Measurements from ENCODE around the gene PLD4. TPM values are rescaled to one million over a fixed set of nuclear protein-coding genes. Genes with fewer than 3 reads are reported as not detected.

The PLD4 gene
- polyA plus RNA-seq, 3 donors: 12.2 to 15.5 (median 15.1) TPM

GRCh38 chr14:104926619-104927431, 2.1 kb downstream of the PLD4 start:
- peak overlapping the region; percentile 57 for H3K4me2 ChIP-seq (replicated peaks; ENCODE audit: extremely low read depth, low read length, poor library complexity, severe bottlenecking)
- H3K79me2 ChIP-seq (ENCODE audit: insufficient read depth, low read length): peaks cover 20% of the 10 kb centered on the region
- H2AFZ ChIP-seq (ENCODE audit: insufficient read depth, low read depth, low read length, poor library complexity, severe bottlenecking): peak overlapping the region; percentile 55
- peaks cover 4 to 7% (median 6%) of the 10 kb centered on the region in 7 donors for H3K9me3 Mint-ChIP-seq
- peak overlapping the region in 2 of 3 experiments; percentile 21 to 68 for H3K4me3 ChIP-seq (replicated peaks in 1 of 3; ENCODE audit: low read depth in 2 of 3, low read length in 3 of 3)
- peak overlapping the region; percentile 15 to 42 for H3K27ac ChIP-seq (ENCODE audit: low read depth in 1 of 2, low read length in 2 of 2)
- TF ChIP-seq CTCF (IDR thresholded peaks at IDR 0.05): no peak
- H3K9ac ChIP-seq (ENCODE audit: insufficient read depth, low read length, poor library complexity, severe bottlenecking): peak overlapping the region; percentile 44
- peak overlapping the region in 2 of 7 donors; percentile 28 to 30 for H3K27ac Mint-ChIP-seq
- H3K36me3 ChIP-seq (replicated peaks in 1 of 2; ENCODE audit: control insufficient read depth in 1 of 2, insufficient read depth in 2 of 2, low read length in 2 of 2): peaks cover 0 to 4% of the 10 kb centered on the region in 2 donors
- peak; percentile 57 to 77 (median 65) for DNase-seq
- peaks cover 1 to 4% of the 10 kb centered on the region in 2 donors for H3K36me3 Mint-ChIP-seq
- no peaks in the 10 kb centered on the region for H4K20me1 ChIP-seq (ENCODE audit: insufficient read depth, low read length)
- peaks cover 36 to 43% of the 10 kb centered on the region in 2 donors for H3K4me1 ChIP-seq (ENCODE audit: control insufficient read depth in 1 of 2, insufficient read depth in 2 of 2, low read length in 2 of 2)
- no peaks in the 10 kb centered on the region for H3K27me3 ChIP-seq (ENCODE audit: control insufficient read depth in 2 of 2, insufficient read depth in 2 of 2, low read length in 2 of 2)
- H3K4me1 Mint-ChIP-seq: peaks cover 39% of the 10 kb centered on the region
- H3K9me3 ChIP-seq (replicated peaks in 1 of 2; ENCODE audit: control insufficient read depth in 1 of 2, insufficient read depth in 1 of 2, low read length in 2 of 2): peaks cover 0 to 5% of the 10 kb centered on the region in 2 donors
- H3K27me3 Mint-ChIP-seq (ENCODE audit: low read depth in 3 of 3): no peaks in the 10 kb centered on the region
- intact Hi-C loops (cut with micrococcal nuclease): no loop called here
- 20% methylated on average over 15 of the region's 21 CpGs for WGBS (ENCODE audit: insufficient coverage)
- H3K4me3 Mint-ChIP-seq: peak overlapping the region; percentile 51 to 80

GRCh38 chr14:104927432-104927816, 2.7 kb downstream of the PLD4 start:
- peak in 1 of 3 donors; percentile 2 for DNase-seq
- H3K36me3 Mint-ChIP-seq: peaks cover 1 to 4% of the 10 kb centered on the region in 2 donors
- TF ChIP-seq CTCF (IDR thresholded peaks at IDR 0.05): no peak
- peaks cover 20% of the 10 kb centered on the region for H3K79me2 ChIP-seq (ENCODE audit: insufficient read depth, low read length)
- H3K4me1 ChIP-seq (ENCODE audit: control insufficient read depth in 1 of 2, insufficient read depth in 2 of 2, low read length in 2 of 2): peaks cover 36 to 43% of the 10 kb centered on the region in 2 donors
- H3K9ac ChIP-seq (ENCODE audit: insufficient read depth, low read length, poor library complexity, severe bottlenecking): no peak overlapping the region
- H3K27ac Mint-ChIP-seq: no peak overlapping the region
- H3K9me3 Mint-ChIP-seq: peaks cover 4 to 7% (median 6%) of the 10 kb centered on the region in 7 donors
- peak overlapping the region; percentile 55 for H2AFZ ChIP-seq (ENCODE audit: insufficient read depth, low read depth, low read length, poor library complexity, severe bottlenecking)
- H3K27ac ChIP-seq (ENCODE audit: low read depth in 1 of 2, low read length in 2 of 2): no peak overlapping the region
- no peaks in the 10 kb centered on the region for H3K27me3 Mint-ChIP-seq (ENCODE audit: low read depth in 3 of 3)
- peaks cover 39% of the 10 kb centered on the region for H3K4me1 Mint-ChIP-seq
- H3K9me3 ChIP-seq (replicated peaks in 1 of 2; ENCODE audit: control insufficient read depth in 1 of 2, insufficient read depth in 1 of 2, low read length in 2 of 2): peaks cover 0 to 5% of the 10 kb centered on the region in 2 donors
- H3K4me3 ChIP-seq (replicated peaks in 1 of 3; ENCODE audit: low read depth in 2 of 3, low read length in 3 of 3): no peak overlapping the region
- no peak overlapping the region for H3K4me2 ChIP-seq (replicated peaks; ENCODE audit: extremely low read depth, low read length, poor library complexity, severe bottlenecking)
- no peaks in the 10 kb centered on the region for H4K20me1 ChIP-seq (ENCODE audit: insufficient read depth, low read length)
- H3K36me3 ChIP-seq (replicated peaks in 1 of 2; ENCODE audit: control insufficient read depth in 1 of 2, insufficient read depth in 2 of 2, low read length in 2 of 2): peaks cover 0 to 4% of the 10 kb centered on the region in 2 donors
- H3K4me3 Mint-ChIP-seq: no peak overlapping the region
- H3K27me3 ChIP-seq (ENCODE audit: control insufficient read depth in 2 of 2, insufficient read depth in 2 of 2, low read length in 2 of 2): no peaks in the 10 kb centered on the region
- WGBS (ENCODE audit: insufficient coverage): 88% methylated on average over 10 of the region's 10 CpGs
- intact Hi-C loops (cut with micrococcal nuclease): no loop called here
